GM12872 (cell line): Measurements from ENCODE around the gene CST6.

Experiments
- TF ChIP-seq, protein P1 (sequence below): IDR thresholded peaks from 3 replicates; pipeline ENCODE4 v1.5.1; 2011; ENCODE audit warnings: low read depth, mild to moderate bottlenecking, low read length, moderate library complexity; ENCODE audit not compliant: insufficient read depth

CST6 gene

DNA sequence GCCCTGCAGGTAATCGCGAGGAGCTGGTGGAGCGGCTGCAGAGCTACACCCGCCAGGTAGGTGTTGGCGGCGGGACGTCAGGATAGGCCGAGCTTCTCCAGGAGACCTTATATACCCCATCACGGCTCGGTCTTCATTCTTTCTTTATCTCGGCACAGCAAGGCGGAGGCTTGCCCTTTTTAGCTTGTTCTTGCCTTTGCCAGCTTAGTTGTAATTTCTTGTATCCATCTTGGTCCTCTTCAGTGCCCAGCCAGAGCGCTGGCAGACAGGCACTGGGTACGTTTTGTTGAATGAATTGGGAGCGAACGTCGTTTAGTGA, 40.8 kb downstream of the CST6 start:
- TF ChIP-seq, protein P1, sequence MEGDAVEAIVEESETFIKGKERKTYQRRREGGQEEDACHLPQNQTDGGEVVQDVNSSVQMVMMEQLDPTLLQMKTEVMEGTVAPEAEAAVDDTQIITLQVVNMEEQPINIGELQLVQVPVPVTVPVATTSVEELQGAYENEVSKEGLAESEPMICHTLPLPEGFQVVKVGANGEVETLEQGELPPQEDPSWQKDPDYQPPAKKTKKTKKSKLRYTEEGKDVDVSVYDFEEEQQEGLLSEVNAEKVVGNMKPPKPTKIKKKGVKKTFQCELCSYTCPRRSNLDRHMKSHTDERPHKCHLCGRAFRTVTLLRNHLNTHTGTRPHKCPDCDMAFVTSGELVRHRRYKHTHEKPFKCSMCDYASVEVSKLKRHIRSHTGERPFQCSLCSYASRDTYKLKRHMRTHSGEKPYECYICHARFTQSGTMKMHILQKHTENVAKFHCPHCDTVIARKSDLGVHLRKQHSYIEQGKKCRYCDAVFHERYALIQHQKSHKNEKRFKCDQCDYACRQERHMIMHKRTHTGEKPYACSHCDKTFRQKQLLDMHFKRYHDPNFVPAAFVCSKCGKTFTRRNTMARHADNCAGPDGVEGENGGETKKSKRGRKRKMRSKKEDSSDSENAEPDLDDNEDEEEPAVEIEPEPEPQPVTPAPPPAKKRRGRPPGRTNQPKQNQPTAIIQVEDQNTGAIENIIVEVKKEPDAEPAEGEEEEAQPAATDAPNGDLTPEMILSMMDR = no peak

DNA sequence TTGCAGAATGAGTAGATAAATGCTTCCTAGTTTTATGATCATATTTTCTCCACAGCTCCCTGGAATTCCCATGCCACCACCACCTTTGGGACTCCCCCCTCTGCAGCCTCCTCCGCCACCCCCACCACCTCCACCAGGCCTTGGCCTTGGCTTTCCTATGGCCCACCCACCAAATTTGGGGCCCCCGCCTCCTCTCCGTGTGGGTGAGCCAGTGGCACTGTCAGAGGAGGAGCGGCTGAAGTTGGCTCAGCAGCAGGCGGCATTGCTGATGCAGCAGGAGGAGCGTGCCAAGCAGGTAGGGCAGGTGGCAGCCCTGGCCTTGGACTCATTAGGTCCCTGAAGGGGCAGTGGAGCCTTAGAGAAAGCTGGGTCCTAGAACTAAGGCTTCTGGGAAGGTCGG, 43.2 kb downstream of the CST6 start:
- TF ChIP-seq, protein P1 = no peak

DNA sequence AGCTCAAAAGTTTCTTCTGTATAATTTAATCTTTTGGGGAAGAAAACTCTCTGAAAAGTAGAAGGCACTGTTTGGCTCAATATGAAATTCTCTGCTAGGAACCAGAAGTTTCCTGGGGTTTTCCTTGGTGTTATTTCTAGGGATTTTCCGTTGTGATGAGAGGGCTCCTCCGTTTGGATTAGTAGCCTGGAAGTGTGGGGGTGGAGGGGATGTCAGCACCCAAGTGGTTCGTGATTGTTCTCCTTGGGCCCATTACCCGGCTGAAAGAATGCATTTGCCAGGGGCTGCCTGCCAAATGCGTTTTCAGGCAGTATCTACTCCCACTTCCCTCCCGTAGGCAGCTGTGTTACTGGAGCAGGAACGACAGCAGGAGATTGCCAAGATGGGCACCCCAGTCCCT, 44.7 kb downstream of the CST6 start:
- TF ChIP-seq, protein P1 = no peak

DNA sequence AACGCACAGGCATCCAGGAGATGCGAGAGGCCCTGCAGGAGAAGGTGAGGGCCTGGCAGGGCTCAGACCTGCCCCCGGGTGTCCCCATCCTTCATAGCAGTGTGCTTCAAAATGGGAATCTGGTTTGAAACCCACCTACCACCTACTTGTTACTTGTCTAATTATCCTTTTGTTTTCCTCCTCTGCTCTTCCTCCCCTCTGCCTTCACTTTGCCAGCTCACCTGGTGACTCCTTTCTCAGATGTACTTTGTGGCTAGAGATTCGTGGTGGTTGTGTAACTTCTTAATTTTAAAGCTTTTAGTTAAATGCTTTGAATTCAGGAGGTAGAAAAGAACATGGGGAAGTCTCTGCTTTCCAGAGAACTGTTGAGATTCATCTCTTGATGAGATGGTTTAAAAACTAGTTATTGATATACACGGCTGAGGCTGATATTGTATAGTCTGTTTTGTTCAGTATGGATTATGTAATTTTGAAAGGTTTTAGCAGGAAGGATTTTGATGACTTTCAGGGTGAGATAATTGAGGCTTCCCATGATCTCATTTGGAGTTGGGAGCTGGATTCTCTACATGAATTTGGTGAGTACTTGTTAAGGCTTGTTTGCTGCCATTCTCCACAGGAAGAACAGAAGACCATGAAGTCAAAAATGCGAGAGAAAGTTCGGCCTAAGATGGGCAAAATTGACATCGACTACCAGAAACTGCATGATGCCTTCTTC, 48.3 kb downstream of the CST6 start:
- TF ChIP-seq, protein P1 = no peak

DNA sequence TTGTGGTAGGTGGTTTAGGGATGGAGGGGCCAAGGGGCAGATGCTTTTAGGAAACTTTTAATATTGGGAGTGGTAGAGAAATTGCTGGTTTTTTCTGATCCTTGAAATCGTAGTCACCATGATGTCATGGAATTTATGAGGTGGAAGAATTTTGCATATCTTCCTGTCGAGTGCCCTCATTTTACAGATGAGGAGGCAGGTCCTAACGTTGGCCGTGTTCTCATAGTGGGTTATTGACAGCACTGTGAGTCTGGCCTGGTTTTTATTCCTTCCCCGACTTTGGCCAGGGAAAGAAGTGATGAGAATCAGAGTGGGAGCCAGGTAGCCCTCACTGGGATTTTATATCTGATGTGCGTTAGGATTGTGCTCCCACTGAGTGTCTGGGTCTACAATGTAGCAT, 49.5 kb downstream of the CST6 start:
- TF ChIP-seq, protein P1 = no peak

DNA sequence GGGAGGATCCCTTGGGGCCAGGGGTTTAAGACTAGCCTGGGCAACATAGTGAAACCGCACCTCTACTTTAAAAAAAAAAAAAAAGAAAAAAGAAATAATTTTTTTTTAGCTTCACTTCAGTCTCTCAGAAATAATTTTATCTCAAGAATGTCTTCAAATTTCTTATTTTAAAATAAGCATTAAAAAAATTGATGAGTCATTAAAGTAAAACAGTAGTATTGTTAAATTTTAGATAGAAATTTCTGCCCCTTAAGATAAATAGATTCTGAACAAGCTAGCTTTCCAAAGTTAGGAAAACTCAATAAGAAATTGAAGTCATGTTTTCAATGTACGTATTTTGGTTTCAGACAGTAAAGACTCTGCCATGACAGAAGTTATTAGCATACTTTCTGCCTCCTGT, 50.6 kb downstream of the CST6 start:
- TF ChIP-seq, protein P1 = no peak
